Adrenal gland (tissue), 19 donors: Measurements from ENCODE around the gene VEPH1. TPM values are rescaled to one million over a fixed set of nuclear protein-coding genes. Genes with fewer than 3 reads are reported as not detected.
A peak's percentile ranks its signal among the peaks of the same experiment; 100 is the strongest.

Experiments used
- DNase-seq, 7 donors: peaks; one replicate each; pipeline ENCODE4 v3.0.0-alpha.2; 2019 to 2020
- H3K27ac ChIP-seq, 5 donors: fragments of 200-600 bp; sonication (generic) in 4 of 5; 1 replicate in 3 of 5; 2 replicates in 2 of 5; pipeline versions ENCODE4 v1.5.1 to v1.8.0; 2016 to 2020; ENCODE audit warnings: mild to moderate bottlenecking in 1 of 5
- H3K27me3 ChIP-seq: fragments of 200-600 bp; 2 replicates; pipeline ENCODE4 v1.8.0; 2021
- H3K36me3 ChIP-seq, 2 donors: fragments of 200-600 bp; replicated peaks in 1 of 2; 1 replicate in 1 of 2; 2 replicates in 1 of 2; pipeline versions ENCODE4 v1.5.1 to v1.8.0; 2018 to 2022
- H3K4me1 ChIP-seq, 2 donors: fragments of 200-600 bp; replicated peaks in 1 of 2; 1 replicate in 1 of 2; 2 replicates in 1 of 2; pipeline versions ENCODE4 v1.5.1 to v1.8.0; 2018 to 2021
- H3K4me3 ChIP-seq, 4 donors: fragments of 200-600 bp; sonication (generic) in 3 of 4; one replicate each; pipeline ENCODE4 v1.5.1; 2016 to 2018
- H3K9me3 ChIP-seq, 3 donors: fragments of 200-600 bp; sonication (generic) in 1 of 3; replicated peaks in 1 of 3; 1 replicate in 2 of 3; 2 replicates in 1 of 3; pipeline versions ENCODE4 v1.5.1 to v1.8.0; 2016 to 2021
- POLR2A ChIP-seq, 2 donors: fragments of 450-650 bp; IDR thresholded peaks; one replicate each; pipeline ENCODE4 v1.6.1; 2017; ENCODE audit warnings: antibody characterized with exemption in 2 of 2, mild to moderate bottlenecking in 2 of 2, moderate library complexity in 1 of 2
- WGBS, 4 donors: extraction: QIAGEN DNeasy Blood & Tissue Kit in 2 of 4; methylation state at CpG; one replicate each; pipeline versions ENCODE4 v1.1.5 to v1.1.7; 2013 to 2017; 5-methylcytosine and 5-hydroxymethylcytosine counted together
- intact Hi-C, 2 donors: fragments of 100-400 bp; cut with DNase I; formaldehyde crosslinking; loops; one replicate each; pipeline versions ENCODE4 v1.14.1 to v1.15.0; 2022 to 2023
- long read RNA-seq, 10 donors: library from polyadenylated mRNA in 3 of 10; unstranded in 2 of 10; stranded (forward) in 1 of 10; transcript quantifications; one replicate each; pipeline ENCODE4 v2.0.0 and lab custom pipeline, GENCODE V29; 2021 to 2026
- polyA plus RNA-seq, 3 donors: library from polyadenylated mRNA; stranded (reverse); fragments of 200-250 nt in 2 of 3; fragments of 350-450 nt in 1 of 3; fragmentation: Illumina TruSeq in 1 of 3; extraction: RNeasy Lipid Tissue Mini Kit (QIAGEN cat#74804) in 1 of 3; gene quantifications; one replicate each; pipeline ENCODE4 v1.2.3, GENCODE V29; 2013 to 2014
- total RNA-seq, 9 donors: library from RNA; depleted of rRNA in 4 of 9; stranded (reverse); fragments of >200 nt in 4 of 9; fragments of 120-200 nt in 1 of 9; fragmentation: NEBNext Ultra II Directional in 1 of 9; extraction: Animal tissue kit (Norgen Biotek cat#: 25700) in 1 of 9; gene quantifications; one replicate each; pipeline versions ENCODE4 v1.1.0 to v1.2.4, GENCODE V29; 2013 to 2023
- TF ChIP-seq, protein P1 (sequence below), 6 experiments: fragments of 450-650 bp in 4 of 6; fragments of 200-600 bp in 2 of 6; sonication (generic) in 1 of 6; IDR thresholded peaks; 1 replicate in 5 of 6; 2 replicates in 1 of 6; pipeline versions ENCODE4 v1.5.1 to v1.8.0; 2016 to 2021; ENCODE audit warnings: antibody characterized with exemption in 6 of 6, mild to moderate bottlenecking in 2 of 6, moderate library complexity in 1 of 6
- donor health status: healthy with polysubstance abuse.
- donor health status: Bipolar disorder and iron deficiency.
- donor health status: DM: yes; HTN: yes; CAD: no.
- donor health status: DM: no; HTN: no; CAD: no.
- donor health status: DM: no; HTN: no; CAD: no.
- donor health status: DM: yes; HTN: yes; CAD: no.

The VEPH1 gene
- total RNA-seq = 100 to 1,000 TPM in 2 of 9 donors, 10 to 100 TPM in 7; 16.0 to 124 (median 85.8) TPM
- 10 to 100 TPM; 25.8 to 33.2 (median 27.4) TPM for polyA plus RNA-seq
- long read RNA-seq, donor 1 = 0 reads
- long read RNA-seq, donor 2, partial matches to known transcripts = 0 of 1 reads
- long read RNA-seq, donor 2, other reads (novel, unspliced or antisense) = 0 of 1 reads
- long read RNA-seq, donor 3, partial matches to known transcripts = 7 of 8 reads
- long read RNA-seq, donor 3, other reads (novel, unspliced or antisense) = 0 of 8 reads
- long read RNA-seq, donor 4, full-length matches to known transcripts = 8 of 47 reads
- long read RNA-seq, donor 4, partial matches to known transcripts = 18 of 47 reads
- long read RNA-seq, donor 4, other reads (novel, unspliced or antisense) = 21 of 47 reads
- long read RNA-seq, donor 5, full-length matches to known transcripts = 31 of 90 reads
- long read RNA-seq, donor 5, partial matches to known transcripts = 16 of 90 reads
- long read RNA-seq, donor 5, other reads (novel, unspliced or antisense) = 43 of 90 reads
- long read RNA-seq, donor 6, full-length matches to known transcripts = 1 of 24 reads
- long read RNA-seq, donor 6, partial matches to known transcripts = 13 of 24 reads
- long read RNA-seq, donor 6, other reads (novel, unspliced or antisense) = 10 of 24 reads
- long read RNA-seq, donor 7 = 0 reads
- long read RNA-seq, donor 8, partial matches to known transcripts = 0 of 1 reads
- long read RNA-seq, donor 8, other reads (novel, unspliced or antisense) = 0 of 1 reads
- long read RNA-seq, donor 9, full-length matches to known transcripts = 2 of 2 reads
- long read RNA-seq, donor 9, partial matches to known transcripts = 0 of 2 reads
- long read RNA-seq, donor 9, other reads (novel, unspliced or antisense) = 0 of 2 reads
- long read RNA-seq, donor 10 = 0 reads

DNA sequence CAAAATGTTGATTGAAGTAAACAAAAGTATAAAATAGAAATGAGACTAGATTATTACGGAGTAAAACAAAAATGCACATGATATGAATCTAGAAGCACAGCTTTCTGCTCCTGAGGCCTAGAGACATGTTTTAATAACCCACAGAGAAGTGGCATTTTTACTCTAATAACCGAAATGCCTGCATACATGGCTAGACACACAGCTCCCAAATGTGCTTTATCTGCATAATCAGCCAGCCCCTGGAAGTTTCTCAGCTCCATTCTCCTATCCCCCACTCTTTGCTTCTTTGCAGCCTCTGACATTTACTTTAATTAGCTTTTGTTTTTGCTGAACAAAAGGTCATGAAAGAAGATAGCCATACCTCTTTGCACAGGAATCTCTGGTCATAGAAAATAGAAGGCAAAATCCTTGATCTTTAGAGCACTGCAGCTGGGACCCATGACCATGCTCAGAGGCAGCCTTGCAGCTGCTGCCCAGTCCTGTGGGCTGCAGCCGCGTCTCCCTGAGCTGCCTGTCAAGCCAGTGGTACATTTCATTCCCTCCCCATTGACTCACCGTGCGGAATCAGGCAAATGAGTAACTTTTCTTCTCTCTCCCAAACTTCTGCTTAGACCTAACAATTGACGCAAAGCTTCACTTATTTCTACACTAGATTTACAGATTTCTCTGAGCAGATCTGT, at the start of gene VEPH1:
VEPH1 (minus strand) TSS at position 501 of the 680 bp plus-strand sequence. CDS start 8,067 bp downstream, outside the sequence.
- DNase-seq = peak; percentile 61 to 88 (median 79)
- Histone ChIP-seq H3K4me3 (peak within 1 kb of the TSS in 1 of 4 donors; percentile 51), H3K36me3 (no peaks in the 10 kb centered on the region), H3K27me3 (no peaks in the 10 kb centered on the region), H3K9me3 (no peaks in the 10 kb centered on the region), H3K27ac (peak within 1 kb of the TSS in 4 of 5 donors; percentile 38 to 70 (median 54)), H3K4me1 (peaks cover 14 to 19% of the 10 kb centered on the region in 2 donors)
- WGBS, 4 donors = 39 to 55% (median 45%) methylated on average over 7 of the region's 7 CpGs
- TF ChIP-seq, protein P1, sequence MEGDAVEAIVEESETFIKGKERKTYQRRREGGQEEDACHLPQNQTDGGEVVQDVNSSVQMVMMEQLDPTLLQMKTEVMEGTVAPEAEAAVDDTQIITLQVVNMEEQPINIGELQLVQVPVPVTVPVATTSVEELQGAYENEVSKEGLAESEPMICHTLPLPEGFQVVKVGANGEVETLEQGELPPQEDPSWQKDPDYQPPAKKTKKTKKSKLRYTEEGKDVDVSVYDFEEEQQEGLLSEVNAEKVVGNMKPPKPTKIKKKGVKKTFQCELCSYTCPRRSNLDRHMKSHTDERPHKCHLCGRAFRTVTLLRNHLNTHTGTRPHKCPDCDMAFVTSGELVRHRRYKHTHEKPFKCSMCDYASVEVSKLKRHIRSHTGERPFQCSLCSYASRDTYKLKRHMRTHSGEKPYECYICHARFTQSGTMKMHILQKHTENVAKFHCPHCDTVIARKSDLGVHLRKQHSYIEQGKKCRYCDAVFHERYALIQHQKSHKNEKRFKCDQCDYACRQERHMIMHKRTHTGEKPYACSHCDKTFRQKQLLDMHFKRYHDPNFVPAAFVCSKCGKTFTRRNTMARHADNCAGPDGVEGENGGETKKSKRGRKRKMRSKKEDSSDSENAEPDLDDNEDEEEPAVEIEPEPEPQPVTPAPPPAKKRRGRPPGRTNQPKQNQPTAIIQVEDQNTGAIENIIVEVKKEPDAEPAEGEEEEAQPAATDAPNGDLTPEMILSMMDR (IDR thresholded peaks at IDR 0.05) = no peak
- peak in 1 of 2 donors; percentile 90 for TF ChIP-seq POLR2A (IDR thresholded peaks at IDR 0.05)
- intact Hi-C loops = no loop called here

DNA sequence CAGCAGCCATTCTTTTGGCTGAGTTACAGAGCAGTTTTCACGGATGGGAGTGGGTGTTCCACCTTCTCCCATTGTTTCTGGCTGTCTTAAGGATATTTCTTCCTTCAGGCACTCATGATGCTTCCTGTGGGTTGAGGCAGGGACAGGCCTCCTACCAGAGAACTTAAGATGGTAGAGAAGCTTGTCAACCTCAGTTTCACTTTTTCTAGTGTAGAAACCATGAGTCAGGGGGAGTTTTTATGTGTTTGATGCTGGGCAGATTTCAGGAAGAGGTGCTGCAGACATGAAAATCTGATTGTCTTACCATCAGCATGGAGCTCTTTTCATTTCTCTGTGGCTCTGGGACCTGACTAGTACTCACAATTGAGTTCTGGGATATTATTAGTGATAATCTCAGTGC, 48.7 kb upstream of the VEPH1 start:
- no peak for DNase-seq
- WGBS, 4 donors = 56 to 86% (median 65%) methylated on average over 1 of the region's 1 CpG
- Histone ChIP-seq H3K36me3 (no peaks in the 10 kb centered on the region), H3K27ac (no peak overlapping the region), H3K9me3 (peaks cover 0 to 5% (median 4%) of the 10 kb centered on the region in 3 donors), H3K27me3 (no peaks in the 10 kb centered on the region), H3K4me1 (no peaks in the 10 kb centered on the region), H3K4me3 (no peak overlapping the region)
- no peak for TF ChIP-seq POLR2A (IDR thresholded peaks at IDR 0.05)
- TF ChIP-seq, protein P1 (IDR thresholded peaks at IDR 0.05) = no peak
- intact Hi-C loops = no loop called here

DNA sequence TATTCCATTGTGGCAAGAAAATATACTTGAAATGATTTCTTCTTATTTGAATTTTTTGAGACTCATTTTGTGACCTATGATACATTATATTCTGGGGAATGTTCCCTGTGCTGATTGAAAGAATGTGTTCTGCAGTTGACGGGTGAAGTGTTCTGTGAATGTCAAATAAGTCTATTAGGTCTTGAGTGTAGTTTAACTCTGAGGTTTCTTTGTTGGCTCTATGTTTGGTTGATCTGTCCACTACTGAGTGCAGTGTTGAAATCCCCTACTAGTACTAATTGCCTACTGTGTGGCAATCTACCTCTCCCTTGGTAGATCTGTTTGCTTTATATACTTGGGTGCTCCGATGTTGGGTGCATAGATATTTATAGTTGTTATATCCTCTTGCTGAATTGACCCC, 46.3 kb upstream of the VEPH1 start:
- 86 to 100% (median 95%) methylated on average over 2 of the region's 2 CpGs for WGBS, 4 donors
- no peaks in the 10 kb centered on the region for H3K36me3 ChIP-seq
- H3K4me1 ChIP-seq = no peaks in the 10 kb centered on the region
- H3K4me3 ChIP-seq = no peak overlapping the region
- no peak for DNase-seq
- no peaks in the 10 kb centered on the region for H3K27me3 ChIP-seq
- intact Hi-C loops = no loop called here
- TF ChIP-seq POLR2A (IDR thresholded peaks at IDR 0.05) = no peak
- H3K9me3 ChIP-seq = peaks cover 0 to 5% (median 4%) of the 10 kb centered on the region in 3 donors
- no peak overlapping the region for H3K27ac ChIP-seq

DNA sequence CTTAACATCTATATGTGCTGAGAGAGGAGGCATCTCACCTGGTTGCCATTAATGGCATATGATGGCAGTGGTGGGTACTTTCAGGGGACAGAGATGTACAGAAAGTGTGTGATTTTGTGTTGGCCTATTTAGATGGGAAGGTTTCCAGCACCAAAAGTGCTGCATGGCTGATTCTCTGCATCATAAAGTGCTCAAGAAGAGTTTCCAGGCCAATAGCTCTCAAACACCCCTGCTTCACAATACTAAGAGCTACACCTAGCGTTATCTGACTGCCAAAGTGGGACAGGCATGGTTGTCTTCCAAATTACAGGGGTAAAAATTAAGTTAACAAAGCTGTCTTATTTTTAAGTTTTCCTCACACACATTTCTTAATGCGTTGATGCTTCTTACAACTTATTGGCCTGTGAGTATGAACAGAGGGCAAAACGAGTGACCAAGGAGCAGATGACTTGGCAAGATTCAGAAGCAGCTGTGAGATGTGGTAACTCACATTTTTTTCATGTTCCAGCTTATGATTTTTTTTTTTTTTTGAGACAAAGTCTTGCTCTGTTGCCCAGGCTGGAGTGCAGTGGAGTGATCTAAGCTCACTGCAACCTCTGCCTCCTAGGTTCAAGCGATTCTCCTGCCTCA, 41.4 kb upstream of the VEPH1 start:
- H3K9me3 ChIP-seq = peaks cover 0 to 5% (median 0%) of the 10 kb centered on the region in 3 donors
- H3K4me3 ChIP-seq = no peak overlapping the region
- H3K27me3 ChIP-seq = no peaks in the 10 kb centered on the region
- peaks cover 5 to 7% of the 10 kb centered on the region in 2 donors for H3K4me1 ChIP-seq
- H3K27ac ChIP-seq = no peak overlapping the region
- intact Hi-C loops = no loop called here
- TF ChIP-seq, protein P1 (IDR thresholded peaks at IDR 0.05) = no peak
- no peak for TF ChIP-seq POLR2A (IDR thresholded peaks at IDR 0.05)
- H3K36me3 ChIP-seq = no peaks in the 10 kb centered on the region
- no peak for DNase-seq
- 68 to 77% (median 75%) methylated on average over 4 of the region's 4 CpGs for WGBS, 4 donors
